ENCODE data around the gene HLA-DRB1. TPM values are rescaled to one million over a fixed set of nuclear protein-coding genes. Genes with fewer than 3 reads are reported as not detected.
A peak's percentile ranks its signal among the peaks of the same experiment; 100 is the strongest.

The HLA-DRB1 gene
- polyA plus RNA-seq, 6 donors from 2014 or later, result 2,451 to 5,170 (median 4,939) TPM

GRCh38 chr6:32576250-32576649, 13.4 kb downstream of the HLA-DRB1 start:
- DNase-seq (no peak), ATAC-seq (ENCODE audit: low read depth in 2 of 2) (peak in 1 of 2 donors; percentile 12)
- peaks cover 13 to 44% of the 10 kb centered on the region in 2 donors for H3K36me3 Mint-ChIP-seq
- peak overlapping the region in 1 of 8 donors; percentile 2 for H3K4me3 Mint-ChIP-seq
- no peaks in the 10 kb centered on the region for H3K27me3 Mint-ChIP-seq
- H3K4me1 Mint-ChIP-seq, result peaks cover 22 to 52% (median 27%) of the 10 kb centered on the region in 3 donors
- no peaks in the 10 kb centered on the region for H3K9me3 Mint-ChIP-seq
- H3K27ac Mint-ChIP-seq, result peak overlapping the region in 3 of 6 donors; percentile 8 to 100 (median 44)

GRCh38 chr6:32570363-32570905, 19.2 kb downstream of the HLA-DRB1 start:
- Mint-ChIP-seq H3K27me3 (no peaks in the 10 kb centered on the region), H3K27ac (peak overlapping the region in 4 of 6 donors; percentile 64 to 87 (median 82)), H3K9me3 (no peaks in the 10 kb centered on the region), H3K36me3 (no peaks in the 10 kb centered on the region), H3K4me1 (peaks cover 24 to 34% (median 30%) of the 10 kb centered on the region in 3 donors), H3K4me3 (peak overlapping the region in 2 of 8 donors; percentile 45 to 71)
- no peak for DNase-seq
- no peak for ATAC-seq (ENCODE audit: low read depth in 2 of 2)

GRCh38 chr6:32568561-32568960, 21.1 kb downstream of the HLA-DRB1 start:
- ATAC-seq (ENCODE audit: low read depth in 2 of 2) (peak; percentile 65 to 67), DNase-seq (no peak)
- Mint-ChIP-seq H3K27ac (peak overlapping the region in 3 of 6 donors; percentile 51 to 97 (median 85)), H3K4me3 (peak overlapping the region in 4 of 8 donors; percentile 26 to 75 (median 58)), H3K27me3 (no peaks in the 10 kb centered on the region), H3K36me3 (no peaks in the 10 kb centered on the region), H3K4me1 (peaks cover 24 to 31% (median 30%) of the 10 kb centered on the region in 3 donors), H3K9me3 (no peaks in the 10 kb centered on the region)

- no peaks in the 10 kb centered on the region for H3K27me3 Mint-ChIP-seq
- DNase-seq (no peak), ATAC-seq (ENCODE audit: low read depth in 2 of 2) (no peak)
- H3K4me3 Mint-ChIP-seq, result peak overlapping the region in 2 of 8 donors; percentile 31 to 53
- no peaks in the 10 kb centered on the region for H3K36me3 Mint-ChIP-seq
- peaks cover 24 to 30% (median 27%) of the 10 kb centered on the region in 3 donors for H3K4me1 Mint-ChIP-seq
- no peaks in the 10 kb centered on the region for H3K9me3 Mint-ChIP-seq
- H3K27ac Mint-ChIP-seq, result no peak overlapping the region
Measured at GRCh38 chr6:32566957-32567356, 22.7 kb downstream of the HLA-DRB1 start.

GRCh38 chr6:32565511-32565910, 24.1 kb downstream of the HLA-DRB1 start:
- H3K4me3 Mint-ChIP-seq, result no peak overlapping the region
- H3K27ac Mint-ChIP-seq, result no peak overlapping the region
- no peak for DNase-seq
- no peaks in the 10 kb centered on the region for H3K27me3 Mint-ChIP-seq
- no peaks in the 10 kb centered on the region for H3K9me3 Mint-ChIP-seq
- H3K4me1 Mint-ChIP-seq, result peaks cover 17 to 22% (median 18%) of the 10 kb centered on the region in 3 donors
- H3K36me3 Mint-ChIP-seq, result no peaks in the 10 kb centered on the region
- no peak for ATAC-seq (ENCODE audit: low read depth in 2 of 2)

- ATAC-seq (ENCODE audit: low read depth in 2 of 2), result no peak
- Mint-ChIP-seq H3K36me3 (peaks cover 0 to 10% of the 10 kb centered on the region in 2 donors), H3K9me3 (peaks cover 0 to 9% (median 0%) of the 10 kb centered on the region in 7 donors), H3K27me3 (no peaks in the 10 kb centered on the region), H3K4me1 (peaks cover 7 to 17% (median 8%) of the 10 kb centered on the region in 3 donors), H3K4me3 (no peak overlapping the region), H3K27ac (no peak overlapping the region)
- DNase-seq, result no peak
Measured at GRCh38 chr6:32562940-32563339, 26.7 kb downstream of the HLA-DRB1 start.

- no peak for ATAC-seq (ENCODE audit: low read depth in 2 of 2)
- Mint-ChIP-seq H3K9me3 (peaks cover 0 to 9% (median 0%) of the 10 kb centered on the region in 7 donors), H3K27me3 (no peaks in the 10 kb centered on the region), H3K4me1 (peaks cover 11 to 29% (median 14%) of the 10 kb centered on the region in 3 donors), H3K36me3 (peaks cover 0 to 10% of the 10 kb centered on the region in 2 donors), H3K27ac (no peak overlapping the region), H3K4me3 (peak overlapping the region in 1 of 8 donors; percentile 91)
- no peak for DNase-seq
Measured at GRCh38 chr6:32559747-32560146, 29.9 kb downstream of the HLA-DRB1 start.

- ATAC-seq (ENCODE audit: low read depth in 2 of 2), result peak; percentile 37 to 38
- Mint-ChIP-seq H3K27ac (peak overlapping the region; percentile 37 to 98 (median 85)), H3K27me3 (no peaks in the 10 kb centered on the region), H3K4me3 (peak overlapping the region; percentile 59 to 91 (median 74)), H3K4me1 (peaks cover 19 to 41% (median 24%) of the 10 kb centered on the region in 3 donors), H3K9me3 (peaks cover 0 to 9% (median 0%) of the 10 kb centered on the region in 7 donors), H3K36me3 (peaks cover 0 to 10% of the 10 kb centered on the region in 2 donors)
- no peak for DNase-seq
Measured at GRCh38 chr6:32558426-32559057, 31.1 kb downstream of the HLA-DRB1 start.

GRCh38 chr6:32554116-32554965, 35.3 kb downstream of the HLA-DRB1 start:
- ATAC-seq (ENCODE audit: low read depth in 2 of 2) (no peak), DNase-seq (no peak)
- Mint-ChIP-seq H3K9me3 (peaks cover 0 to 1% (median 0%) of the 10 kb centered on the region in 7 donors), H3K4me1 (peaks cover 30 to 49% (median 40%) of the 10 kb centered on the region in 3 donors), H3K4me3 (peak overlapping the region in 1 of 8 donors; percentile 65), H3K27ac (peak overlapping the region in 4 of 6 donors; percentile 19 to 90 (median 50)), H3K36me3 (peaks cover 0 to 10% of the 10 kb centered on the region in 2 donors), H3K27me3 (no peaks in the 10 kb centered on the region)

- Mint-ChIP-seq H3K4me3 (peak overlapping the region in 1 of 8 donors; percentile 44), H3K9me3 (no peaks in the 10 kb centered on the region), H3K27me3 (no peaks in the 10 kb centered on the region), H3K4me1 (peaks cover 27 to 43% (median 33%) of the 10 kb centered on the region in 3 donors), H3K27ac (peak overlapping the region in 3 of 6 donors; percentile 61 to 90 (median 69)), H3K36me3 (peaks cover 0 to 8% of the 10 kb centered on the region in 2 donors)
- DNase-seq (no peak), ATAC-seq (ENCODE audit: low read depth in 2 of 2) (peak; percentile 70 to 71)
Measured at GRCh38 chr6:32553037-32553742, 36.5 kb downstream of the HLA-DRB1 start.

- H3K9me3 Mint-ChIP-seq, result no peaks in the 10 kb centered on the region
- peaks cover 26 to 33% (median 26%) of the 10 kb centered on the region in 3 donors for H3K4me1 Mint-ChIP-seq
- H3K27ac Mint-ChIP-seq, result peak overlapping the region in 3 of 6 donors; percentile 39 to 72 (median 43)
- H3K36me3 Mint-ChIP-seq, result peaks cover 0 to 7% of the 10 kb centered on the region in 2 donors
- no peak overlapping the region for H3K4me3 Mint-ChIP-seq
- no peak for DNase-seq
- ATAC-seq (ENCODE audit: low read depth in 2 of 2), result no peak
- no peaks in the 10 kb centered on the region for H3K27me3 Mint-ChIP-seq
Measured at GRCh38 chr6:32551410-32551809, 38.2 kb downstream of the HLA-DRB1 start.

- no peaks in the 10 kb centered on the region for H3K27me3 Mint-ChIP-seq
- H3K36me3 Mint-ChIP-seq, result peaks cover 15 to 16% of the 10 kb centered on the region in 2 donors
- peaks cover 0 to 6% (median 4%) of the 10 kb centered on the region in 3 donors for H3K4me1 Mint-ChIP-seq
- peaks cover 0 to 27% (median 10%) of the 10 kb centered on the region in 7 donors for H3K9me3 Mint-ChIP-seq
- peak in 1 of 2 donors; percentile 40 for ATAC-seq (ENCODE audit: low read depth in 2 of 2)
- no peak overlapping the region for H3K4me3 Mint-ChIP-seq
- no peak overlapping the region for H3K27ac Mint-ChIP-seq
- no peak for DNase-seq
Measured at GRCh38 chr6:32539839-32540238, 49.8 kb downstream of the HLA-DRB1 start.
